Activated CD4-positive, alpha-beta memory T cell treated with anti-CD3 and anti-CD28 coated beads, Interleukin-2, amount 10 ng/mL, durations not matched to agents 7 days and 5 days (primary cell): Measurements from ENCODE around the gene COL1A1. TPM values are rescaled to one million over a fixed set of nuclear protein-coding genes. Genes with fewer than 3 reads are reported as not detected.
A peak's percentile ranks its signal among the peaks of the same experiment; 100 is the strongest.

Experiments
- CTCF ChIA-PET: fragments of 350-600 bp; sonication (Branson Sonifier 250); formaldehyde crosslinking; loops from one replicate; lab custom pipeline; 2021; ENCODE audit warnings: antibody characterized with exemption, inconsistent platforms; lab: Charles Lee
- POLR2A ChIA-PET: fragments of 350-600 bp; sonication (Branson Sonifier 250); formaldehyde crosslinking; loops from one replicate; lab custom pipeline; 2021; ENCODE audit warnings: antibody characterized with exemption; lab: Charles Lee
- DNase-seq: peaks from one replicate; pipeline ENCODE4 v3.0.0-alpha.2; 2020
- H3K27ac Mint-ChIP-seq: one replicate; pipeline ENCODE4 v1.8.0; 2021; ENCODE audit warnings: mild to moderate bottlenecking, mixed read lengths
- H3K27me3 Mint-ChIP-seq: one replicate; pipeline ENCODE4 v1.8.0; 2021; ENCODE audit warnings: mixed read lengths
- H3K36me3 Mint-ChIP-seq: one replicate; pipeline ENCODE4 v1.8.0; 2021; ENCODE audit warnings: low read depth, mixed read lengths
- H3K4me1 Mint-ChIP-seq: one replicate; pipeline ENCODE4 v1.8.0; 2021; ENCODE audit warnings: mixed read lengths
- H3K4me3 Mint-ChIP-seq: one replicate; pipeline ENCODE4 v1.8.0; 2021; ENCODE audit warnings: mild to moderate bottlenecking, mixed read lengths
- H3K9me3 Mint-ChIP-seq: one replicate; pipeline ENCODE4 v1.8.0; 2021; ENCODE audit warnings: mixed read lengths
- total RNA-seq, 2 experiments: library from RNA; stranded (reverse); gene quantifications; one replicate each; pipeline ENCODE4 v1.2.3, GENCODE V29; 2021

The COL1A1 gene
- total RNA-seq, 2 experiments from 2014 or later: 0.50 to 0.55 TPM

GRCh38 chr17:50221266-50221863, 19.9 kb upstream of the COL1A1 start:
- Mint-ChIP-seq H3K4me3 (no peak overlapping the region), H3K4me1 (peaks cover 7% of the 10 kb centered on the region), H3K9me3 (peaks cover 8% of the 10 kb centered on the region), H3K27ac (no peak overlapping the region), H3K36me3 (peaks cover 2% of the 10 kb centered on the region), H3K27me3 (peaks cover 18% of the 10 kb centered on the region)
- ChIA-PET CTCF (interaction anchor here (1.0 to 1.6 kb wide), 2 partner anchors 16 to 176 kb away, joined by 3 read pairs; partner anchors contain the start of gene LRRC59), POLR2A (no interaction called here)
- peak; percentile 29 for DNase-seq

GRCh38 chr17:50220811-50221210, 19.4 kb upstream of the COL1A1 start:
- no peak overlapping the region for H3K4me3 Mint-ChIP-seq
- peaks cover 7% of the 10 kb centered on the region for H3K9me3 Mint-ChIP-seq
- no peak for DNase-seq
- H3K27me3 Mint-ChIP-seq: peaks cover 18% of the 10 kb centered on the region
- ChIA-PET CTCF (interaction anchor here (1.6 kb wide), 1 partner anchor 17 kb away, joined by 3 read pairs; no protein-coding TSS in a partner anchor), POLR2A (no interaction called here)
- peaks cover 7% of the 10 kb centered on the region for H3K4me1 Mint-ChIP-seq
- no peak overlapping the region for H3K27ac Mint-ChIP-seq
- H3K36me3 Mint-ChIP-seq: peaks cover 2% of the 10 kb centered on the region

GRCh38 chr17:50219939-50220465, 18.6 kb upstream of the COL1A1 start:
- POLR2A ChIA-PET: interaction anchor here (1.2 kb wide), 1 partner anchor 54 kb away, joined by 3 read pairs; the partner anchor contains the start of gene TMEM92

GRCh38 chr17:50219342-50219741, 17.9 kb upstream of the COL1A1 start:
- Mint-ChIP-seq H3K4me3 (no peak overlapping the region), H3K36me3 (no peaks in the 10 kb centered on the region), H3K27ac (no peak overlapping the region), H3K27me3 (peaks cover 26% of the 10 kb centered on the region), H3K9me3 (no peaks in the 10 kb centered on the region), H3K4me1 (peaks cover 7% of the 10 kb centered on the region)
- ChIA-PET POLR2A (interaction anchor here (1.2 kb wide), 1 partner anchor 54 kb away, joined by 3 read pairs; the partner anchor contains the start of gene TMEM92), CTCF (no interaction called here)
- no peak for DNase-seq

More at GRCh38 chr17:50219939-50220465, 18.6 kb upstream of the COL1A1 start:
- Mint-ChIP-seq H3K27me3 (peaks cover 22% of the 10 kb centered on the region), H3K27ac (no peak overlapping the region), H3K4me3 (no peak overlapping the region), H3K36me3 (peaks cover 2% of the 10 kb centered on the region), H3K9me3 (no peaks in the 10 kb centered on the region), H3K4me1 (peaks cover 7% of the 10 kb centered on the region)
- CTCF ChIA-PET: interaction anchor here (1.6 kb wide), 1 partner anchor 18 kb away, joined by 3 read pairs; no protein-coding TSS in a partner anchor
- no peak for DNase-seq

- CTCF ChIA-PET: no interaction called here
- no peak overlapping the region for H3K27ac Mint-ChIP-seq
- POLR2A ChIA-PET: no interaction called here
- no peaks in the 10 kb centered on the region for H3K36me3 Mint-ChIP-seq
- no peak overlapping the region for H3K4me3 Mint-ChIP-seq
- no peak for DNase-seq
- peaks cover 7% of the 10 kb centered on the region for H3K4me1 Mint-ChIP-seq
- H3K9me3 Mint-ChIP-seq: no peaks in the 10 kb centered on the region
- H3K27me3 Mint-ChIP-seq: peaks cover 27% of the 10 kb centered on the region
These were observed 17.4 kb upstream of the COL1A1 start for GRCh38 chr17:50218771-50219315.

- H3K4me3 Mint-ChIP-seq: no peak overlapping the region
- H3K4me1 Mint-ChIP-seq: peaks cover 9% of the 10 kb centered on the region
- H3K27ac Mint-ChIP-seq: no peak overlapping the region
- ChIA-PET CTCF (interaction anchor here (4.1 kb wide), 1 partner anchor 17 kb away, joined by 17 read pairs; the partner anchor contains the start of gene COL1A1), POLR2A (no interaction called here)
- peaks cover 26% of the 10 kb centered on the region for H3K27me3 Mint-ChIP-seq
- no peak for DNase-seq
- H3K9me3 Mint-ChIP-seq: no peaks in the 10 kb centered on the region
- no peaks in the 10 kb centered on the region for H3K36me3 Mint-ChIP-seq
These were observed 16.8 kb upstream of the COL1A1 start for GRCh38 chr17:50218071-50218759.

- H3K27me3 Mint-ChIP-seq: peaks cover 27% of the 10 kb centered on the region
- POLR2A ChIA-PET: no interaction called here
- no peaks in the 10 kb centered on the region for H3K9me3 Mint-ChIP-seq
- CTCF ChIA-PET: interaction anchor here (4.1 kb wide), 1 partner anchor 16 kb away, joined by 17 read pairs; the partner anchor contains the start of gene COL1A1
- no peaks in the 10 kb centered on the region for H3K36me3 Mint-ChIP-seq
- H3K27ac Mint-ChIP-seq: no peak overlapping the region
- no peak overlapping the region for H3K4me3 Mint-ChIP-seq
- peaks cover 13% of the 10 kb centered on the region for H3K4me1 Mint-ChIP-seq
- DNase-seq: no peak
These were observed 16.2 kb upstream of the COL1A1 start for GRCh38 chr17:50217591-50217990.

GRCh38 chr17:50214976-50215760, 13.7 kb upstream of the COL1A1 start:
- CTCF ChIA-PET: interaction anchor here (0.7 to 4.1 kb wide), 4 partner anchors 10 to 82 kb away, joined by 3 to 17 read pairs (median 3); partner anchors contain the start of gene COL1A1
- no peak overlapping the region for H3K4me3 Mint-ChIP-seq
- H3K27ac Mint-ChIP-seq: no peak overlapping the region
- H3K4me1 Mint-ChIP-seq: peaks cover 11% of the 10 kb centered on the region
- no peak for DNase-seq
- H3K9me3 Mint-ChIP-seq: no peaks in the 10 kb centered on the region
- POLR2A ChIA-PET: interaction anchor here (0.9 kb wide), 1 partner anchor 75 kb away, joined by 3 read pairs; no protein-coding TSS in a partner anchor
- H3K27me3 Mint-ChIP-seq: peaks cover 39% of the 10 kb centered on the region
- H3K36me3 Mint-ChIP-seq: no peaks in the 10 kb centered on the region

GRCh38 chr17:50213026-50214022, 11.9 kb upstream of the COL1A1 start:
- CTCF ChIA-PET: interaction anchor here (1.1 to 2.2 kb wide), 3 partner anchors 13 to 119 kb away, joined by 3 to 15 read pairs (median 3); partner anchors contain the start of genes COL1A1 and PDK2
- H3K9me3 Mint-ChIP-seq: no peaks in the 10 kb centered on the region
- H3K4me3 Mint-ChIP-seq: no peak overlapping the region
- DNase-seq: peak; percentile 68
- POLR2A ChIA-PET: no interaction called here
- H3K27me3 Mint-ChIP-seq: peaks cover 41% of the 10 kb centered on the region
- H3K36me3 Mint-ChIP-seq: no peaks in the 10 kb centered on the region
- H3K4me1 Mint-ChIP-seq: peaks cover 11% of the 10 kb centered on the region
- H3K27ac Mint-ChIP-seq: no peak overlapping the region

GRCh38 chr17:50212121-50212843, 10.9 kb upstream of the COL1A1 start:
- peaks cover 48% of the 10 kb centered on the region for H3K27me3 Mint-ChIP-seq
- no peak overlapping the region for H3K4me3 Mint-ChIP-seq
- CTCF ChIA-PET: interaction anchor here (1.2 to 2.2 kb wide), 4 partner anchors 10 to 118 kb away, joined by 3 to 15 read pairs (median 4); partner anchors contain the start of genes COL1A1 and PDK2
- no peaks in the 10 kb centered on the region for H3K9me3 Mint-ChIP-seq
- no peak overlapping the region for H3K27ac Mint-ChIP-seq
- no peaks in the 10 kb centered on the region for H3K36me3 Mint-ChIP-seq
- POLR2A ChIA-PET: no interaction called here
- no peak for DNase-seq
- H3K4me1 Mint-ChIP-seq: peaks cover 11% of the 10 kb centered on the region
